ENCODE data around the gene ERICH4. TPM values are rescaled to one million over a fixed set of nuclear protein-coding genes. Genes with fewer than 3 reads are reported as not detected.

Gene ERICH4
- total RNA-seq, 1 experiment from 2014 or later, result not detected

GRCh38 chr19:41421314-41421713, 21.6 kb upstream of the ERICH4 start:
- Histone ChIP-seq H4K20me1 (ENCODE audit: insufficient read depth) (no peaks in the 10 kb centered on the region), H3K27ac (ENCODE audit: low read depth, low read length) (no peak overlapping the region), H2AFZ (ENCODE audit: low read depth, low read length, poor library complexity, severe bottlenecking) (no peak overlapping the region), H3K4me3 (replicated peaks in 1 of 2; ENCODE audit: low read depth in 1 of 2, low read length in 2 of 2) (no peak overlapping the region), H3K4me2 (ENCODE audit: low read length) (no peak overlapping the region), H3K9me2 (ENCODE audit: insufficient read depth) (no peaks in the 10 kb centered on the region), H3K4me1 (ENCODE audit: control insufficient read depth in 1 of 2, insufficient read depth in 2 of 2, low read length in 2 of 2) (no peaks in the 10 kb centered on the region), H3K79me2 (ENCODE audit: insufficient read depth, low read length) (no peaks in the 10 kb centered on the region), H3K9me3 (ENCODE audit: control insufficient read depth in 1 of 2, insufficient read depth in 1 of 2, low read depth in 1 of 2, low read length in 2 of 2) (no peaks in the 10 kb centered on the region), H3K9ac (ENCODE audit: low read length) (no peak overlapping the region), H3K27me3 (ENCODE audit: insufficient read depth, low read length) (no peaks in the 10 kb centered on the region), H3K36me3 (ENCODE audit: control insufficient read depth in 1 of 2, insufficient read depth in 2 of 2, low read length in 2 of 2) (peaks cover 3% of the 10 kb centered on the region in 2 experiments; a peak in 2 of 4 replicates)
- no TSS peak for BruUV-seq (replicated peaks)
- POLR2A ChIA-PET, result no interaction called here
- CTCF ChIA-PET, result no interaction called here
- RAD21 ChIA-PET (ENCODE audit: low non-redundant PET in 1 of 2, low total read pairs in 2 of 2, uncharacterized antibody in 2 of 2, unreplicated experiment in 2 of 2), result no interaction called here
- intact Hi-C loops (cut with micrococcal nuclease), result no loop called here
- ATAC-seq (no peak), DNase-seq (ENCODE audit: low read depth, low spot score) (no peak)
- TF ChIP-seq SP1 (IDR thresholded peaks at IDR 0.05; ENCODE audit: low read depth), result no peak
- no peak for TF ChIP-seq SIN3A (IDR thresholded peaks at IDR 0.05; ENCODE audit: low read depth)
- no peak for TF ChIP-seq ELF1 (IDR thresholded peaks at IDR 0.05; ENCODE audit: borderline replicate concordance, low read depth)
- no peak for TF ChIP-seq RAD21 (IDR thresholded peaks at IDR 0.05; ENCODE audit: low read depth)
- no peak for TF ChIP-seq REST (IDR thresholded peaks at IDR 0.05; ENCODE audit: low read depth)
- TF ChIP-seq EZH2phosphoT487 (IDR thresholded peaks at IDR 0.05; ENCODE audit: borderline replicate concordance), result no peak
- no peak for TF ChIP-seq CBX3 (IDR thresholded peaks at IDR 0.05; ENCODE audit: low read depth)
- TF ChIP-seq SRF (IDR thresholded peaks at IDR 0.05; ENCODE audit: low read depth), result no peak
- no peak for TF ChIP-seq CEBPB (IDR thresholded peaks at IDR 0.05; ENCODE audit: low read depth)
- TF ChIP-seq FOSL1 (IDR thresholded peaks at IDR 0.05; ENCODE audit: low read depth), result no peak
- no peak for TF ChIP-seq TCF7L2 (IDR thresholded peaks at IDR 0.05; ENCODE audit: borderline replicate concordance, extremely low read depth, insufficient read depth, insufficient read length)
- no peak for TF ChIP-seq JUND (IDR thresholded peaks at IDR 0.05)
- TF ChIP-seq YY1 (IDR thresholded peaks at IDR 0.05; ENCODE audit: extremely low read depth, insufficient replicate concordance, low read depth, low read length), result no peak
- TF ChIP-seq ZBTB33 (IDR thresholded peaks at IDR 0.05; ENCODE audit: extremely low read depth, insufficient replicate concordance, low read length), result no peak
- TF ChIP-seq MAX (IDR thresholded peaks at IDR 0.05), result no peak
- no peak for TF ChIP-seq ZNF274 (IDR thresholded peaks at IDR 0.05; ENCODE audit: low read depth, low read length)

Measured in HCT116 (cell line).